GM12872 (cell line): Measurements from ENCODE around the gene TARDBP.

Experiments used
- TF ChIP-seq, protein P1 (sequence below): IDR thresholded peaks from 3 replicates; pipeline ENCODE4 v1.5.1; 2011; ENCODE audit warnings: low read depth, mild to moderate bottlenecking, low read length, moderate library complexity; ENCODE audit not compliant: insufficient read depth

The TARDBP gene

DNA sequence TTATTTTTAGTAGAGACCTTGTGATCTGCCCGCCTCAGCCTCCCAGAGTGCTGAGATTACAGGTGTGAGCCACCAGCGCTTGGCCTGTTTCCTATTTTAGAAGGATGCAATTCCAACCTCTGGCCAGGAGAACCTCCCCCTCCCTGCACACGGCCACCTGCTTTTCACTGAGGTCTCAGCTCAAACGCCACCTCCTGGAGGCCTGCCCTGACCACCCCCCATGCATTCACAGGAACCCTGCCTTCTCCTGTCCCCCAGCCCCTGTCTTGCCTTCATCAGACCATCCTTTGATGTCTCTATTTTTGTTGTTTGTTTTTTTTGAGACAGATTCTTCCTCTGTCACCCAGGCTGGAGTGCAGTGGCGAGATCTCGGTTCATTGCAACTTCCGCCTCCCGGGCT is 45.0 kb downstream of the TARDBP start:
- TF ChIP-seq, protein P1, sequence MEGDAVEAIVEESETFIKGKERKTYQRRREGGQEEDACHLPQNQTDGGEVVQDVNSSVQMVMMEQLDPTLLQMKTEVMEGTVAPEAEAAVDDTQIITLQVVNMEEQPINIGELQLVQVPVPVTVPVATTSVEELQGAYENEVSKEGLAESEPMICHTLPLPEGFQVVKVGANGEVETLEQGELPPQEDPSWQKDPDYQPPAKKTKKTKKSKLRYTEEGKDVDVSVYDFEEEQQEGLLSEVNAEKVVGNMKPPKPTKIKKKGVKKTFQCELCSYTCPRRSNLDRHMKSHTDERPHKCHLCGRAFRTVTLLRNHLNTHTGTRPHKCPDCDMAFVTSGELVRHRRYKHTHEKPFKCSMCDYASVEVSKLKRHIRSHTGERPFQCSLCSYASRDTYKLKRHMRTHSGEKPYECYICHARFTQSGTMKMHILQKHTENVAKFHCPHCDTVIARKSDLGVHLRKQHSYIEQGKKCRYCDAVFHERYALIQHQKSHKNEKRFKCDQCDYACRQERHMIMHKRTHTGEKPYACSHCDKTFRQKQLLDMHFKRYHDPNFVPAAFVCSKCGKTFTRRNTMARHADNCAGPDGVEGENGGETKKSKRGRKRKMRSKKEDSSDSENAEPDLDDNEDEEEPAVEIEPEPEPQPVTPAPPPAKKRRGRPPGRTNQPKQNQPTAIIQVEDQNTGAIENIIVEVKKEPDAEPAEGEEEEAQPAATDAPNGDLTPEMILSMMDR = no peak

DNA sequence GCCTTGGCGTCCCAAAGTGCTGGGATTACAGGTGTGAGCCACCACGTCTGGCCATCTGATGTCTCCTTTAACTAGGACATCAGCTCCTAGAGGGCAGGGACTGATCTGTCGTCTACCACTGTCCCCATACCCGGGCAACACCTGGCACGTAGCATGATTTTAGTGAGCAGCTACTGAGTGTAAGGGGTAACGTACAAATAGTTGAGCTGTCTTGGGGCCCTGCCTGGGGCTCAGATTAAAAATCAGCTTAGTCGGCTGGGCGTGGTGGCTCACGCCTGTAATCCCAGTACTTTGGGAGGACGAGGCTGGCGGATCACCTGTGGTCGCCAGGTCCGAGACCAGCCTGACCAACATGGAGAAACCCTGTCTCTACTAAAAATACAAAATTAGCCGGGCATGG is 45.6 kb downstream of the TARDBP start:
- TF ChIP-seq, protein P1 = no peak

DNA sequence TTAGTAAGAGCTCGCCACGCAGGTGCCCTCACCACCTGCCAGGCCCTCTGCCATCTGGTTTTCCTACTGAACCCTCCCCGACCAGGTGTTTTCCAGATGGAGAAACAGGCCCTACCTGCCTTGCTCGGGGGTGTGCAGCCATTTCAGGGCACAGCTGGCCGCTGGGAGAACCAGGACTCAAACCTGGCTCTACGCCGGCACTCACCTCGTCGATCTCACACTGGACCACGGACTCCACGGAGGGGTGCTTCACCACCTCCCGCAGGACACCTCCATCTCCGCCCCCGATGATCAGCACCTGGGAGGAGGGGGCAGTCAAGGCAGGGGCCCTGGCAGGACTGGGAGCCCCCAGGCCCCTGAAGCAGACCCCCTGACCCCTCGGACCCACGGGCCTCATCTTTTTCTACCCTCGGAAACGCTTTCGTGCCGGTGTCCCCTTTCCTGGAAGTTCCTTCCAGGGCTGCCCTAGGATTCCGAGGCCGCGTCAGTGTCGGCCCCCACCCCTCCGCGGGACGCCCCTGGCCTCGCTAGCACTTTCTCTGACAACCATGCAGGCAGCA is 46.2 kb downstream of the TARDBP start:
- TF ChIP-seq, protein P1 = no peak

- TF ChIP-seq, protein P1 = no peak
Measured at GRCh38 chr1:11059155-11059967, 46.9 kb downstream of the TARDBP start.

DNA sequence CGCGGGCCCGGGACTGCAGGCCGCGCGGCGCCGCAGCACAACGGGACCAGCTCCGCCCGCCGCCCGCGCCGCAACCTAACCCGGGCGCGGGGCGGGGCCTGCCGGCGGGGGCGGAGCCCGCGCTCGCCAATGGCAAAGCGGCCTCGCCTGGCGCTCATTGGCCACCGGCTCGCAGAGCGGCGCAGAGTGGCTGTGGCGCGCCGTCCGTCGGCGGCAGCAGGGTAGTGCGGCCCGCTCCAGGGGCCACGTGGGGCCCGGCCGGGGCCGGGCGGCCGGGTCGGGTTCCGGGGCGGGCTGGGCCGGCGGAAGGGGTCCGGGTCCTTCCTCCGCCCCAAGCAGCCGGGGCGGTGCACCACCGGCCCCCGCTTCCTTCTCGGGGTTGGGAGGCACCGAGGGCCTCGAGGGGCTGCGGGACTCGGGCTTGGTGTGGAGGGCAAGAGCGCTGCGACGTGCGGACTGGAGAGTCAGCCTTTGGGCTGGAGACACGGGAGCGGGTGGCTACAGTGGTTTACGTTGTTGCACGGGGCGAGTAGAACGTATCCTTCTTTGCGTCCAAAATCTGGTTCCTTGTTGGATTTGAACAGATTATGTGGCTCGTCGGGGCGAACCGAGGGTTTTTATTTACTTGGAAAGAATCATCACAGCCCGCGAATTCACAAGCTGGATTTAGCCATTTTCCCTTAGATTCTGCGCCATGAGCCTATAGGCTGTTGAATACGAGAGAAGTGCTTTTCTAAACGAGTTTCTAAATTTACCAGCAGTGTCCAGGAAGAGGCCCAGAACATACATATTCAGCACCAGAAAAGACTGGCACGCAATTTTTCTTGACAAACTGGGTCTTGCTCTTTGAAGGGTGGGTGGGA is 47.7 kb downstream of the TARDBP start, which contains the start of gene SRM:
SRM (minus strand) TSS at position 51 of the 863 bp plus-strand sequence. CDS start 75 bp downstream, outside the sequence.
- TF ChIP-seq, protein P1 = peak; percentile 36; the same call in 1 of the 3 replicates

DNA sequence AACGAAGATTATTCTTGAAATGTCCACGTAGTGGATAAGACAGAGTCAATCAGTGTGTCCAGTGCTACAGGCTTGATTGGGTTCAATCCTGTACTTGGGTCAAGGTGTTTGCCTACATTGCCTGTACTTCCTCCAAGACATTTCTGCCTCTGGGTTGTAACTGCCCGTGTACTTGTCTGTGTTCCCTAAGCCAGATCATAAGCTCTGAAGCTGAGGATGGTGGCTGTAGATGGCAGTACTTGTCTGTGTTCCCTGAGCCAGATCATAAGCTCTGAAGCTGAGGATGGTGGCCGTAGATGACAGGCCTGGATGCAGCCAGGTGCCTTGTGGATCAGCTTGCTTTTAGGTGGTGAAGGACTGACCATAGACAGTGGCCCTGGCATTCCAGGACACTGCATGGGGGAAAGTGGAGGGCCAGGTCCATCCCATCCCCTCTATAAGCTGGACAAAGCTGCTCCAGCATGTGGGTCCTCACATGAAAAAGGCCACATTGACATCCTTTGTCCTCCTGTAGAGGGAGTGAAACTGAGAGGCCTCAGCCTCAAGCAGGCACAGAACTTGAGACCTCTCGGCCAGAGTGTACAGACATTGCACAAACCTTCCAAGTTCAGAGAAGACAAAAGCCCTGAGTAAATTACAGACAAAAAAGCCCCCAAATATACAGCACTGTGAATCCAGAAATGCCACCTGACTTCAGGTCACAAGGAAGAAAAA is 49.4 kb downstream of the TARDBP start:
- TF ChIP-seq, protein P1 = no peak
